Subcutaneous adipose tissue (tissue), 4 donors: Measurements from ENCODE around the gene VSX2. TPM values are rescaled to one million over a fixed set of nuclear protein-coding genes. Genes with fewer than 3 reads are reported as not detected.

Experiments
- CTCF ChIP-seq: fragments of 450-650 bp; IDR thresholded peaks from one replicate; pipeline ENCODE4 v1.5.1; 2016; ENCODE audit warnings: low read depth, mild to moderate bottlenecking, control low read depth, antibody characterized with exemption, moderate library complexity
- total RNA-seq, 4 donors: library from RNA; depleted of rRNA; stranded (reverse); fragments of >200 nt; gene quantifications; one replicate each; pipeline ENCODE4 v1.1.0, GENCODE V29; 2016

Gene VSX2
- total RNA-seq, 4 donors from 2014 or later, result not detected

GRCh38 chr14:74216671-74217070 lies 22.6 kb upstream of the VSX2 start:
- TF ChIP-seq CTCF, result no peak

GRCh38 chr14:74217672-74218448 lies 21.4 kb upstream of the VSX2 start:
- no peak for TF ChIP-seq CTCF

- TF ChIP-seq CTCF, result no peak
These were observed 20.8 kb upstream of the VSX2 start for GRCh38 chr14:74218462-74218861.

GRCh38 chr14:74219277-74220205 lies 19.7 kb upstream of the VSX2 start:
- TF ChIP-seq CTCF, result no peak

GRCh38 chr14:74220991-74221390 lies 18.3 kb upstream of the VSX2 start:
- no peak for TF ChIP-seq CTCF

- TF ChIP-seq CTCF, result no peak
These were observed 17.5 kb upstream of the VSX2 start for GRCh38 chr14:74221741-74222140.

- no peak for TF ChIP-seq CTCF
These were observed 16.2 kb upstream of the VSX2 start for GRCh38 chr14:74223016-74223415.
